WERI-Rb-1 (cell line): ENCODE results near the gene SYCP2.
"Not testable (repeated sequence)": the region's sequence is repeated elsewhere in the genome, so short reads cannot be mapped to it uniquely, and the experiment has no call there.

ENCODE experiments used
- DNase-seq: peaks from one replicate; pipeline ENCODE4 v3.0.0-alpha.2; 2020
- H3K27ac ChIP-seq: fragments of 250-450 bp; sonication (Bioruptor Pico); 2 replicates; pipeline ENCODE4 v1.5.1; 2020; ENCODE audit warnings: mild to moderate bottlenecking, moderate library complexity
- H3K27me3 ChIP-seq: fragments of 250-450 bp; sonication (Bioruptor Pico); 2 replicates; pipeline ENCODE4 v1.5.1; 2021; ENCODE audit warnings: mild to moderate bottlenecking, low read depth, moderate library complexity; ENCODE audit not compliant: insufficient read depth, severe bottlenecking
- H3K36me3 ChIP-seq: fragments of 250-450 bp; sonication (Bioruptor Pico); 2 replicates; pipeline ENCODE4 v1.5.1; 2020; ENCODE audit warnings: mild to moderate bottlenecking, moderate library complexity
- H3K4me3 ChIP-seq: 2 replicates; pipeline ENCODE4 v1.5.1; 2011; ENCODE audit warnings: low read depth, mild to moderate bottlenecking, control low read depth, low read length
- H3K9me3 ChIP-seq: fragments of 250-450 bp; sonication (Bioruptor Pico); 2 replicates; pipeline ENCODE4 v1.5.1; 2021; ENCODE audit warnings: mild to moderate bottlenecking, moderate library complexity; ENCODE audit not compliant: severe bottlenecking
- TF ChIP-seq, protein P1 (sequence below): IDR thresholded peaks from 2 replicates; pipeline ENCODE4 v1.5.1; 2011; ENCODE audit warnings: low read depth, mild to moderate bottlenecking, control low read depth, inconsistent platforms, low read length

Gene SYCP2

DNA sequence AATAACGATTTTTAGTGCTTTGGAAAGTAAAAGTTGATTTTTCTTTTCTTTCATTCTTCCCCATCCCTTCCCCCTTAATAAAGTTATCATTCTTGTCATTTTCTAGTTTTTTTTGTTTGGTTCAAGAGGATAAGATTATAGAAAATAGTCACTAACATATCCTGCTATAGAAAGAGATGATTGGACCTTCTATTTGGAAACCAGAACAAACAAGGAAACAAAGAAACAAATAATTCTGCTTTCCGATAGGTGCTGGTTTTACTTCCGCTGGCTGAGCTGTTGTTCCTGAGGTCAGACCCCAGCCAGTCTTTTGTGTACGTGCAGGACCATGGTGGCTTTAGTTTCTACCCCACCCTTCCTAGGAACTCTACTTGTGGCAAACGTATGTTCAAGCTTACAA, 24.7 kb upstream of the SYCP2 start, which contains the start of gene CDH26:
CDH26 (plus strand) TSS at position 301 of the 400 bp plus-strand sequence. CDS start 304 bp downstream, outside the sequence.
- TF ChIP-seq, protein P1, sequence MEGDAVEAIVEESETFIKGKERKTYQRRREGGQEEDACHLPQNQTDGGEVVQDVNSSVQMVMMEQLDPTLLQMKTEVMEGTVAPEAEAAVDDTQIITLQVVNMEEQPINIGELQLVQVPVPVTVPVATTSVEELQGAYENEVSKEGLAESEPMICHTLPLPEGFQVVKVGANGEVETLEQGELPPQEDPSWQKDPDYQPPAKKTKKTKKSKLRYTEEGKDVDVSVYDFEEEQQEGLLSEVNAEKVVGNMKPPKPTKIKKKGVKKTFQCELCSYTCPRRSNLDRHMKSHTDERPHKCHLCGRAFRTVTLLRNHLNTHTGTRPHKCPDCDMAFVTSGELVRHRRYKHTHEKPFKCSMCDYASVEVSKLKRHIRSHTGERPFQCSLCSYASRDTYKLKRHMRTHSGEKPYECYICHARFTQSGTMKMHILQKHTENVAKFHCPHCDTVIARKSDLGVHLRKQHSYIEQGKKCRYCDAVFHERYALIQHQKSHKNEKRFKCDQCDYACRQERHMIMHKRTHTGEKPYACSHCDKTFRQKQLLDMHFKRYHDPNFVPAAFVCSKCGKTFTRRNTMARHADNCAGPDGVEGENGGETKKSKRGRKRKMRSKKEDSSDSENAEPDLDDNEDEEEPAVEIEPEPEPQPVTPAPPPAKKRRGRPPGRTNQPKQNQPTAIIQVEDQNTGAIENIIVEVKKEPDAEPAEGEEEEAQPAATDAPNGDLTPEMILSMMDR: no peak

GRCh38 chr20:59957568-59957967, 24.1 kb upstream of the SYCP2 start:
- not testable (repeated sequence) for H3K9me3 ChIP-seq, DNase-seq, H3K27me3 ChIP-seq, H3K4me3 ChIP-seq, H3K36me3 ChIP-seq, H3K27ac ChIP-seq

More for the DNA sequence above, 24.7 kb upstream of the SYCP2 start, which contains the start of gene CDH26:
- no peak within 1 kb of the TSS for H3K27ac ChIP-seq
- no peak within 1 kb of the TSS for H3K4me3 ChIP-seq
- H3K36me3 ChIP-seq: no peaks in the 10 kb centered on the region
- no peak for DNase-seq
- no peaks in the 10 kb centered on the region for H3K27me3 ChIP-seq
- no peaks in the 10 kb centered on the region for H3K9me3 ChIP-seq

GRCh38 chr20:59955131-59955796, 21.8 kb upstream of the SYCP2 start:
- no peaks in the 10 kb centered on the region for H3K27me3 ChIP-seq
- no peak overlapping the region for H3K27ac ChIP-seq
- H3K4me3 ChIP-seq: no peak overlapping the region
- H3K9me3 ChIP-seq: no peaks in the 10 kb centered on the region
- DNase-seq: peak; percentile 42
- H3K36me3 ChIP-seq: no peaks in the 10 kb centered on the region
- TF ChIP-seq, protein P1: peak; percentile 43

DNA sequence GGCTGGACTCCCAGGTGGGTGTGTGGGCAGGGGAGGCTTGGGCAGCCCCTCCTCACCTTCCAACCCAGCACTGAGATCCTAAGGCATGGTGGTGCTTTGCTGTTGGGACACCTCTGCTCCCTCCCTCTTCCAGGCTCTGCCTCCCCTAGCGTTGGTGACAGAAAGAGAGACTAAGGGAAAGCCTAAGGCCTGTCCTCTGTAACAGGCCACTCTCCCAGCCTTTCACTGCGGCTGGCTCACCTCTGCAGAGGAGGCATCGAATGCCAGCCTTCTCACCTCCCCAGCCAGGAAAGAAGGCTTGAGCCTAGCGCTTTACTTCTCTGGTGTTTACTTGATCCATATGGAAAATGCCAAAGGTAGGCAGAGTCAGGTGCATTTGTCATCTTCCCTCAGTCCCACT, 21.3 kb upstream of the SYCP2 start:
- DNase-seq: no peak

DNA sequence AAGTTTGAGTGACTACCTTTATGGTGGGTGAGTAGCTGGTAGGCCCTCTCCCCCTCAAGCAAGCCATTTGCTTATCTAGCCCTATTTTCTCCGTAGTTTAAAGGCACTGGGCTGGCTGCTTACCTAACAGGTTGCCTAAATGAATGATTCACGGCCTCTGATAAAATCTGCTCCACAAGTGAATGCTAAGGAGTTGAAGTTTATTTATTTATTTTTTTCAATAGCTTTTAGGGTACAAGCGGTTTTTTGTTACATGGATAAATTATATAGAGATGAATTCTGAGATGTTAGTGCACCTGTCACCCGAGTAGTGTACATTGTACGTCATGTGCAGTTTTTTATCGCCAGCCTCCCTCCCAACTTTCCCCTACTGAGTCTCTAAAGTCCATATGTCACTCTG, 16.5 kb upstream of the SYCP2 start:
- TF ChIP-seq, protein P1: no peak
- Histone ChIP-seq H3K27me3 (no peaks in the 10 kb centered on the region), H3K4me3 (no peak overlapping the region), H3K36me3 (peaks cover 5% of the 10 kb centered on the region), H3K27ac (no peak overlapping the region), H3K9me3 (no peaks in the 10 kb centered on the region)
- DNase-seq: no peak

More for the DNA sequence above, 21.3 kb upstream of the SYCP2 start:
- H3K27ac ChIP-seq: no peak overlapping the region
- H3K36me3 ChIP-seq: no peaks in the 10 kb centered on the region
- TF ChIP-seq, protein P1: no peak
- H3K9me3 ChIP-seq: no peaks in the 10 kb centered on the region
- no peak overlapping the region for H3K4me3 ChIP-seq
- H3K27me3 ChIP-seq: no peaks in the 10 kb centered on the region

DNA sequence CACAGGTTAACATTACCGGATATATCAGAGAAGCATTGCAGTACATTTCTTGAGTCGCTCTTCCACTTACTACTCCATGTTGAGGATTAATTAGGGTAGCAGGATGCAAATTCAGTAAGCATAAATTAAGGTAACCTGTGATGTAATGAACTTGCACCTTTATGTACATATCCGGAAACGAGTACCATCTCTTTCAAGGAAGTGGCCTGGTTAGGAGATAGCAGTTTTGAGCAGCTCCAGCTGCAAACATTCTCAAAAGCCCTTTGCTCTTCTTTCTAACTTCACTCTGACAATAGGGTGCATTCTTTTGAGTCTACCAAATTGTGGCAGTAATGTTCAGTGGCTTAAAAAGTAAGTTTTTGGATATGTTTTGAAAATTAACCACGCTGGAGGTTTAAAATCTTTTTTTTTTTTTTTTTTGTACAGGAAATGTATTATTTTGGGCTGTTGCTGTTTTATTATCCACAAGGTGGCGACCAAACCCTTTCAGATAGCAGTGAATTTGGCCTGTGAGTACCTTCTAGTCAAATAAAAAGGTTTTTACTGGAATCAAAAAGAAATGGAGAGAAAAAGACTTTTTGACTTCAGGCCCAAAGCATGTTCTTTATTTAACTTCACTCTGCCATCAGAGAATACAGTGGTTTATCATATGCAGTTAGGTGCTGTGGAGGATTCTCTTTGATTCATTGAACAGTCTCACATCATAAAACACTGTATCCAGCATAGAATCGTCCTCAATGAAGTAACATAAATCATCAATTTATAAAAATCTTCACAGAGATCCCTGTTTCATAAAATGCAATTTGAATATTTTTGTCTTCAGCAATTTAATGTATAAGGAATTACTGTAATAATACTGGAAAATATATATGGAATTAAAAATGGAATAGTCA, 15.6 kb upstream of the SYCP2 start:
- TF ChIP-seq, protein P1: peak; percentile 25; the same call in 1 of the 2 replicates
- Histone ChIP-seq H3K27ac (no peak overlapping the region), H3K9me3 (no peaks in the 10 kb centered on the region), H3K4me3 (no peak overlapping the region), H3K27me3 (no peaks in the 10 kb centered on the region), H3K36me3 (peaks cover 11% of the 10 kb centered on the region)
- DNase-seq: no peak
